C4-2B (cell line): ENCODE data around the gene SYPL2.

Source experiments
- CTCF ChIP-seq: fragments of 450-650 bp; conservative IDR thresholded peaks from 2 replicates; pipeline ENCODE4 v1.5.1; 2017; ENCODE audit warnings: mild to moderate bottlenecking
- ZFX ChIP-seq: fragments of 450-650 bp; IDR thresholded peaks from 2 replicates; pipeline ENCODE4 v1.6.1; 2017

GRCh38 chr1:109508873-109509175 is 42.5 kb downstream of the SYPL2 start:
- no peak for TF ChIP-seq CTCF
- TF ChIP-seq ZFX = no peak
